D721Med (cell line): ENCODE results near the gene CCR1.
"Not testable (repeated sequence)": the region's sequence is repeated elsewhere in the genome, so short reads cannot be mapped to it uniquely, and the experiment has no call there.

Source experiments
- DNase-seq: peaks from one replicate; pipeline ENCODE4 v3.0.0; 2011; ENCODE audit warnings: low spot score; ENCODE audit not compliant: insufficient read length
- FAIRE-seq: peaks from 2 replicates; lab custom pipeline; 2011; peaks lifted over from hg19 to GRCh38; lab: Jason Lieb, UNC
- CTCF ChIP-seq: IDR thresholded peaks from 2 replicates; pipeline ENCODE4 v1.5.1; 2012; ENCODE audit warnings: mild to moderate bottlenecking, control low read depth; ENCODE audit not compliant: insufficient read depth; ENCODE audit errors: missing control alignments

CCR1 gene

GRCh38 chr3:46212101-46212500, 4.0 kb upstream of the CCR1 start:
- DNase-seq (no peak), FAIRE-seq (no peak)
- no peak for TF ChIP-seq CTCF

GRCh38 chr3:46209746-46210470, 1.8 kb upstream of the CCR1 start:
- TF ChIP-seq CTCF, result no peak
- FAIRE-seq (no peak), DNase-seq (no peak)

- DNase-seq (no peak), FAIRE-seq (no peak)
- no peak for TF ChIP-seq CTCF
Observed at GRCh38 chr3:46209053-46209452, 940 bp upstream of the CCR1 start.

GRCh38 chr3:46207514-46207913, 599 bp downstream of the CCR1 start:
- not testable (repeated sequence) for DNase-seq, FAIRE-seq

- DNase-seq (no peak), FAIRE-seq (no peak)
- TF ChIP-seq CTCF, result no peak
Observed at GRCh38 chr3:46206282-46207015, 1.7 kb downstream of the CCR1 start.

GRCh38 chr3:46205286-46205960, 2.7 kb downstream of the CCR1 start:
- DNase-seq, result no peak
- FAIRE-seq, result no peak
- no peak for TF ChIP-seq CTCF

GRCh38 chr3:46203681-46204080, 4.4 kb downstream of the CCR1 start:
- DNase-seq (no peak), FAIRE-seq (no peak)
- TF ChIP-seq CTCF, result no peak
